Gastroesophageal sphincter (tissue), 4 donors: ENCODE data around the gene SPPL2A. TPM values are rescaled to one million over a fixed set of nuclear protein-coding genes. Genes with fewer than 3 reads are reported as not detected.

Experiments
- ATAC-seq: fragments of 150-250 bp; one replicate; pipeline ENCODE4 v1.9.1; 2016; ENCODE audit warnings: mild to moderate bottlenecking, moderate library complexity
- H3K27ac ChIP-seq, 4 donors: fragments of 200-600 bp; sonication (generic) in 3 of 4; 1 replicate in 3 of 4; 2 replicates in 1 of 4; pipeline ENCODE4 v1.5.1; 2016 to 2019
- H3K27me3 ChIP-seq: fragments of 200-600 bp; sonication (generic); one replicate; pipeline ENCODE4 v1.5.1; 2019
- H3K36me3 ChIP-seq, 2 donors: fragments of 200-600 bp; sonication (generic); one replicate each; pipeline ENCODE4 v1.5.1; 2019; ENCODE audit warnings: control low read depth in 1 of 2
- H3K4me1 ChIP-seq, 3 donors: fragments of 200-600 bp; sonication (generic); 1 replicate in 2 of 3; 2 replicates in 1 of 3; pipeline ENCODE4 v1.5.1; 2016 to 2019; ENCODE audit warnings: control low read depth in 2 of 3
- H3K4me3 ChIP-seq, 2 donors: fragments of 200-600 bp; sonication (generic); one replicate each; pipeline ENCODE4 v1.5.1; 2019; ENCODE audit warnings: mild to moderate bottlenecking in 1 of 2, moderate library complexity in 1 of 2
- H3K9me3 ChIP-seq, 3 donors: fragments of 200-600 bp; sonication (generic); one replicate each; pipeline ENCODE4 v1.5.1; 2017 to 2019; ENCODE audit warnings: control low read depth in 2 of 3
- EP300 ChIP-seq: sonication (generic); formaldehyde crosslinking; IDR thresholded peaks from one replicate; pipeline ENCODE4 v1.6.1; 2017; ENCODE audit warnings: antibody characterized with exemption, mild to moderate bottlenecking
- POLR2A ChIP-seq, 2 donors: fragments of 450-650 bp; IDR thresholded peaks; one replicate each; pipeline ENCODE4 v1.6.1; 2017; ENCODE audit warnings: antibody characterized with exemption in 2 of 2, mild to moderate bottlenecking in 2 of 2, moderate library complexity in 1 of 2
- POLR2AphosphoS5 ChIP-seq: sonication (generic); formaldehyde crosslinking; IDR thresholded peaks from one replicate; pipeline ENCODE4 v1.6.1; 2017; ENCODE audit warnings: antibody characterized with exemption
- WGBS, 2 donors: methylation state at CpG; one replicate each; pipeline ENCODE4 v1.1.5; 2018; ENCODE audit warnings: low coverage in 1 of 2; 5-methylcytosine and 5-hydroxymethylcytosine counted together
- total RNA-seq, 4 donors: library from RNA; depleted of rRNA; stranded (reverse); fragments of >200 nt; gene quantifications; one replicate each; pipeline ENCODE4 v1.1.0, GENCODE V29; 2016
- TF ChIP-seq, protein P1 (sequence below), 4 experiments: fragments of 200-600 bp in 2 of 4; fragments of 450-650 bp in 2 of 4; sonication (generic) in 1 of 4; IDR thresholded peaks; one replicate each; pipeline ENCODE4 v1.5.1; 2017 to 2019; ENCODE audit warnings: antibody characterized with exemption in 4 of 4, mild to moderate bottlenecking in 2 of 4, moderate library complexity in 2 of 4

Gene SPPL2A
- total RNA-seq, 4 donors from 2014 or later: 114 to 236 (median 140) TPM

- TF ChIP-seq, protein P1, sequence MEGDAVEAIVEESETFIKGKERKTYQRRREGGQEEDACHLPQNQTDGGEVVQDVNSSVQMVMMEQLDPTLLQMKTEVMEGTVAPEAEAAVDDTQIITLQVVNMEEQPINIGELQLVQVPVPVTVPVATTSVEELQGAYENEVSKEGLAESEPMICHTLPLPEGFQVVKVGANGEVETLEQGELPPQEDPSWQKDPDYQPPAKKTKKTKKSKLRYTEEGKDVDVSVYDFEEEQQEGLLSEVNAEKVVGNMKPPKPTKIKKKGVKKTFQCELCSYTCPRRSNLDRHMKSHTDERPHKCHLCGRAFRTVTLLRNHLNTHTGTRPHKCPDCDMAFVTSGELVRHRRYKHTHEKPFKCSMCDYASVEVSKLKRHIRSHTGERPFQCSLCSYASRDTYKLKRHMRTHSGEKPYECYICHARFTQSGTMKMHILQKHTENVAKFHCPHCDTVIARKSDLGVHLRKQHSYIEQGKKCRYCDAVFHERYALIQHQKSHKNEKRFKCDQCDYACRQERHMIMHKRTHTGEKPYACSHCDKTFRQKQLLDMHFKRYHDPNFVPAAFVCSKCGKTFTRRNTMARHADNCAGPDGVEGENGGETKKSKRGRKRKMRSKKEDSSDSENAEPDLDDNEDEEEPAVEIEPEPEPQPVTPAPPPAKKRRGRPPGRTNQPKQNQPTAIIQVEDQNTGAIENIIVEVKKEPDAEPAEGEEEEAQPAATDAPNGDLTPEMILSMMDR (IDR thresholded peaks at IDR 0.05): no peak
- no peak for TF ChIP-seq EP300
- Histone ChIP-seq H3K27me3 (no peaks in the 10 kb centered on the region), H3K4me3 (no peak overlapping the region), H3K27ac (no peak overlapping the region), H3K9me3 (no peaks in the 10 kb centered on the region), H3K36me3 (peaks cover 0 to 52% of the 10 kb centered on the region in 2 donors), H3K4me1 (no peaks in the 10 kb centered on the region)
- WGBS, 2 donors: 90 to 94% methylated on average over 3 of the region's 3 CpGs
- ATAC-seq: no peak
Measured at GRCh38 chr15:50712018-50712417, 53.5 kb downstream of the SPPL2A start.

DNA sequence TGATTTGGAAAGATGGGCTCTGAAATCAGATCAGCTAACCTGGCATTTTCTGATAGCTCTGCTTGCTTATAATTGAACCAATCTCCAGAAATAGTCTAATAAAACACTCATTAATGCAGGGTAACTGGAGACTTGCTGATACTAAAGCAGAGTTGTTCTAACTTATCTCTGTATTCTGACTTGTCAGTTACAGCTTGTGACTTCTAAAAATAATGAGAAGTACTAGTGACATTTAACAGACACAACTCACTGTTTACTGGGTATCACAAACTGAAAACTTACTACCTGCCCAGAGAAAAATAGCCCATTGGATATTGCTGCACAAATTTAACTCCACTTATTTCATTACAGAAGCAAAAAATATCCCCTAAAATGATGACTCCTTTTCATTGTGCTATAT, 54.9 kb downstream of the SPPL2A start:
- no peak for ATAC-seq
- TF ChIP-seq, protein P1 (IDR thresholded peaks at IDR 0.05): no peak
- no peak for TF ChIP-seq POLR2AphosphoS5
- TF ChIP-seq POLR2A (IDR thresholded peaks at IDR 0.05): no peak
- no peak for TF ChIP-seq EP300
- H3K4me3 ChIP-seq: no peak overlapping the region
- H3K36me3 ChIP-seq: peaks cover 0 to 50% of the 10 kb centered on the region in 2 donors
- H3K27ac ChIP-seq: no peak overlapping the region
- no peaks in the 10 kb centered on the region for H3K4me1 ChIP-seq
- no peaks in the 10 kb centered on the region for H3K27me3 ChIP-seq
- no peaks in the 10 kb centered on the region for H3K9me3 ChIP-seq

DNA sequence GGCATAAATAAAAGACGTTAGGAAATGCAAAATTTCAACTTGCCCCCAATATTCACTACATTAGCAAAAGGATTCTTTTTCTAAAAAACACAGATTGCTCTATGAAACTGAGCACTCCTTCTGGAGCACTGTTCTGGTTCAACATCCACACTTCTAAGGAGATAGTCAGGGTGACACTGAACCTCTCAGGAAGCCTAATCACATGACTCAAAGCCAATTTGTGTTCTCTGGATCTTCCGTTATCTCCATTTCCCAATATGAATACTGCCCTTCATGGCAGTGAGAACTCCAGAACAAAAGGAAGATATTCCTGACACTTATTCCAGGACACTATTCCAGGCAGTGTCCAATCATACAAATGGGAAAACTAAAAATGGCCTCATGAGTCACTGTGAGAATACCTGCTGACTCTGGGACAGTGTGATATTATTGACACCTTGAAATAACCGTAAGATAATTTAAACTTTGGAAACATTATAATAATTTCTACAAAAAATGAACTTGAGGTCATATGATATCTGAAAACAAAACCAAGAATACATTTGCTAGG, 57.6 kb downstream of the SPPL2A start:
- no peaks in the 10 kb centered on the region for H3K9me3 ChIP-seq
- H3K27me3 ChIP-seq: no peaks in the 10 kb centered on the region
- no peak for ATAC-seq
- no peak overlapping the region for H3K27ac ChIP-seq
- H3K4me3 ChIP-seq: no peak overlapping the region
- TF ChIP-seq, protein P1 (IDR thresholded peaks at IDR 0.05): no peak
- no peak for TF ChIP-seq EP300
- H3K4me1 ChIP-seq: no peaks in the 10 kb centered on the region
- 76 to 87% methylated on average over 1 to 3 of the region's 3 CpGs for WGBS, 2 donors
- peaks cover 0 to 46% of the 10 kb centered on the region in 2 donors for H3K36me3 ChIP-seq

DNA sequence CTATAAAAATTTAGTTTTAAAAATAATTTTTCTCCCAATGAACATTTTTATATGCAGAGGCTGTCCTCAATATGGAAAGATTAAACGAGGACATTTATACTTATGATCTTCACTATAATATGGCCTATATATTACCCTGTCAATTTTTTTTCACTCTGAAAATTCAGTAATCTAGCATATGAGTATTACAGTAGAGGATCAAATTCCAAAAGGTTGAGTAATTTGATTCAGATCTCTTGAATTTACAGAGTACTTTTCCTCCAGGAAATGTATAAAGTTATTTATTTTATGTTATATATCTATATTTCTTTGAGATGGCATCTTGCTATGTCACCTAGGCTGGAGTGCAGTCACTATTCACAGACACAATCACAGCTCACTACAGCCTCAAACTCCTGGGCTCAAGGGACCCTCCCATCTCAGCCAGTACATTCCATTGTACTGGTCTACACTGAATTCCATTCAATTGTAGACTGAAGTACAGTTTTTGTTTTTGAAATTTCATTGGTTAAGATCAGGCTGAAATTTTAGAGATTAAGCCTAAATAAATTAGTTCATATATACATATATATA, 62.7 kb downstream of the SPPL2A start:
- Histone ChIP-seq H3K9me3 (no peaks in the 10 kb centered on the region), H3K27ac (no peak overlapping the region), H3K4me1 (no peaks in the 10 kb centered on the region), H3K36me3 (peaks cover 0 to 40% of the 10 kb centered on the region in 2 donors), H3K27me3 (no peaks in the 10 kb centered on the region), H3K4me3 (no peak overlapping the region)
- TF ChIP-seq, protein P1 (IDR thresholded peaks at IDR 0.05): no peak
- TF ChIP-seq EP300: no peak
- TF ChIP-seq POLR2A (IDR thresholded peaks at IDR 0.05): no peak
- TF ChIP-seq POLR2AphosphoS5: no peak
- 84 to 85% methylated on average over 1 of the region's 1 CpG for WGBS, 2 donors
- ATAC-seq: no peak

- H3K4me3 ChIP-seq: no peak overlapping the region
- H3K27ac ChIP-seq: no peak overlapping the region
- TF ChIP-seq, protein P1 (IDR thresholded peaks at IDR 0.05): no peak
- TF ChIP-seq EP300 (no peak), POLR2A (IDR thresholded peaks at IDR 0.05) (no peak), POLR2AphosphoS5 (no peak)
- 37 to 52% methylated on average over 3 to 7 of the region's 8 CpGs for WGBS, 2 donors
- peaks cover 0 to 12% of the 10 kb centered on the region in 2 donors for H3K36me3 ChIP-seq
- no peaks in the 10 kb centered on the region for H3K27me3 ChIP-seq
- ATAC-seq: no peak
- H3K4me1 ChIP-seq: no peaks in the 10 kb centered on the region
- no peaks in the 10 kb centered on the region for H3K9me3 ChIP-seq
Measured at GRCh38 chr15:50698101-50698500, 67.4 kb downstream of the SPPL2A start.
